CD4-positive, alpha-beta memory T cell (primary cell): ENCODE results near the gene DUSP19. TPM values are rescaled to one million over a fixed set of nuclear protein-coding genes. Genes with fewer than 3 reads are reported as not detected.

Experiments used
- CTCF ChIA-PET: fragments of 350-600 bp; sonication (Branson Sonifier 250); formaldehyde crosslinking; loops from one replicate; lab custom pipeline; 2021; ENCODE audit warnings: inconsistent platforms; ENCODE audit not compliant: partially characterized antibody; lab: Charles Lee
- POLR2A ChIA-PET: fragments of 350-600 bp; sonication (Branson Sonifier 250); formaldehyde crosslinking; loops from one replicate; lab custom pipeline; 2021; ENCODE audit not compliant: partially characterized antibody; lab: Charles Lee
- DNase-seq, 5 donors: peaks; one replicate each; pipeline versions ENCODE4 v3.0.0 to v3.0.0-alpha.2; 2020 to 2022; ENCODE audit warnings: mixed read lengths in 1 of 5
- H3K27ac ChIP-seq: one replicate; pipeline ENCODE4 v1.7.0; 2013; ENCODE audit warnings: low read depth, low read length
- H3K27me3 ChIP-seq: 2 replicates; pipeline ENCODE4 v1.7.0; 2013; ENCODE audit warnings: mild to moderate bottlenecking, low read length, moderate library complexity; ENCODE audit not compliant: insufficient read depth
- H3K36me3 ChIP-seq: 2 replicates; pipeline ENCODE4 v1.7.0; 2013; ENCODE audit warnings: mild to moderate bottlenecking, low read length, moderate library complexity; ENCODE audit not compliant: insufficient read depth
- H3K4me1 ChIP-seq: 2 replicates; pipeline ENCODE4 v1.7.0; 2013; ENCODE audit warnings: mild to moderate bottlenecking, low read length, moderate library complexity; ENCODE audit not compliant: insufficient read depth
- H3K4me3 ChIP-seq, 2 donors: one replicate each; pipeline ENCODE4 v1.7.0; 2013; ENCODE audit warnings: low read length in 2 of 2, mild to moderate bottlenecking in 1 of 2
- H3K9me3 ChIP-seq, 2 donors: one replicate each; pipeline ENCODE4 v1.7.0; 2013; ENCODE audit warnings: low read length in 2 of 2, control low read depth in 1 of 2; ENCODE audit not compliant: control insufficient read depth in 1 of 2
- H3K27ac Mint-ChIP-seq, 7 donors: one replicate each; pipeline ENCODE4 v1.8.0; 2020 to 2021; ENCODE audit warnings: mixed read lengths in 7 of 7, mild to moderate bottlenecking in 6 of 7, inconsistent platforms in 3 of 7, moderate library complexity in 3 of 7
- H3K27me3 Mint-ChIP-seq, 2 donors: one replicate each; pipeline ENCODE4 v1.8.0; 2020 to 2021; ENCODE audit warnings: mixed read lengths in 2 of 2
- H3K36me3 Mint-ChIP-seq, 2 donors: one replicate each; pipeline ENCODE4 v1.8.0; 2020 to 2021; ENCODE audit warnings: mixed read lengths in 2 of 2, inconsistent platforms in 1 of 2, mild to moderate bottlenecking in 1 of 2
- H3K4me1 Mint-ChIP-seq, 4 donors: one replicate each; pipeline ENCODE4 v1.8.0; 2020 to 2021; ENCODE audit warnings: mixed read lengths in 4 of 4, mild to moderate bottlenecking in 1 of 4
- H3K4me3 Mint-ChIP-seq, 8 donors: one replicate each; pipeline ENCODE4 v1.8.0; 2020 to 2021; ENCODE audit warnings: mixed read lengths in 8 of 8, mild to moderate bottlenecking in 7 of 8, moderate library complexity in 6 of 8, inconsistent platforms in 3 of 8
- H3K9me3 Mint-ChIP-seq, 8 donors: one replicate each; pipeline ENCODE4 v1.8.0; 2020 to 2021; ENCODE audit warnings: mixed read lengths in 8 of 8, mild to moderate bottlenecking in 5 of 8, inconsistent platforms in 3 of 8, moderate library complexity in 1 of 8
- intact Hi-C: fragments of 100-400 bp; cut with micrococcal nuclease; formaldehyde crosslinking; loops from one replicate; pipeline ENCODE4 v1.15.1; 2023
- polyA plus RNA-seq, 2 donors: library from polyadenylated mRNA; unstranded; fragments of 300-500 nt; fragmentation: Illumina TruSeq; gene quantifications; one replicate each; pipeline ENCODE4 v1.2.3, GENCODE V29; 2021
- total RNA-seq, 2 experiments: library from RNA; stranded (reverse); gene quantifications; one replicate each; pipeline ENCODE4 v1.2.3, GENCODE V29; 2021

DUSP19 gene
- total and polyA plus RNA-seq, 4 experiments from 2014 or later, result 0.49 to 3.7 (median 2.4) TPM

- POLR2A ChIA-PET, result no interaction called here
Measured at GRCh38 chr2:183112577-183112976, 34.0 kb downstream of the DUSP19 start.

DNA sequence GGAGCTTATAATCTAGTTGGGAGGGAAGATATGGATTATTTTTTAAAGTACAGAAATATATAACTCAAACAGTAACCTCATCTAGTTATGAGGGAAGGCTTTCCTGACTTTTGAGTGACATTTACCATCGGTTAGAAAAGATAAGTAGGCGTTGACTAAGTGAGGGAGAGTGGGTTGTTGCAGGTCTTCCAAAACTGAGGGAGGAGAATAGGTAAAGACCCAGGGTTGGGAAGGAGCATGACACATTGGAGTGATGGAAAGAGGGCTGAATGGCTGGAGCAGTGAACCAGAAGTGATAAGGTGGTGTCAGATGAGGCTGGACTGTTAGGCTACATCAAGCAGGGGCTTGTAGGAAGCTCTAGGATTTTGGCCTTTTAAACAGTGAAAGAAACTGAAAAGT is 35.1 kb downstream of the DUSP19 start:
- no peak overlapping the region for H3K4me3 Mint-ChIP-seq
- DNase-seq, result no peak
- CTCF ChIA-PET, result no interaction called here
- no peaks in the 10 kb centered on the region for H3K9me3 ChIP-seq
- H3K9me3 Mint-ChIP-seq, result no peaks in the 10 kb centered on the region
- H3K27ac Mint-ChIP-seq, result no peak overlapping the region
- no peaks in the 10 kb centered on the region for H3K36me3 ChIP-seq
- H3K4me3 ChIP-seq, result no peak overlapping the region
- peaks cover 9 to 10% of the 10 kb centered on the region in 2 donors for H3K27me3 Mint-ChIP-seq
- H3K36me3 Mint-ChIP-seq, result no peaks in the 10 kb centered on the region
- intact Hi-C loops, result no loop called here
- H3K4me1 ChIP-seq, result no peaks in the 10 kb centered on the region
- POLR2A ChIA-PET, result no interaction called here
- no peaks in the 10 kb centered on the region for H3K27me3 ChIP-seq
- no peak overlapping the region for H3K27ac ChIP-seq
- H3K4me1 Mint-ChIP-seq, result no peaks in the 10 kb centered on the region

More at GRCh38 chr2:183112577-183112976, 34.0 kb downstream of the DUSP19 start:
- intact Hi-C loops, result no loop called here
- Mint-ChIP-seq H3K4me3 (no peak overlapping the region), H3K27ac (no peak overlapping the region), H3K4me1 (no peaks in the 10 kb centered on the region), H3K27me3 (peaks cover 4 to 7% of the 10 kb centered on the region in 2 donors), H3K9me3 (no peaks in the 10 kb centered on the region), H3K36me3 (no peaks in the 10 kb centered on the region)
- H3K27ac ChIP-seq, result no peak overlapping the region
- no peaks in the 10 kb centered on the region for H3K36me3 ChIP-seq
- no peaks in the 10 kb centered on the region for H3K9me3 ChIP-seq
- H3K4me1 ChIP-seq, result no peaks in the 10 kb centered on the region
- no peak for DNase-seq
- CTCF ChIA-PET, result no interaction called here
- no peaks in the 10 kb centered on the region for H3K27me3 ChIP-seq
- H3K4me3 ChIP-seq, result no peak overlapping the region

GRCh38 chr2:183117226-183117625 is 38.7 kb downstream of the DUSP19 start:
- peaks cover 10 to 16% of the 10 kb centered on the region in 2 donors for H3K27me3 Mint-ChIP-seq
- intact Hi-C loops, result no loop called here
- H3K27ac Mint-ChIP-seq, result no peak overlapping the region
- no peaks in the 10 kb centered on the region for H3K9me3 ChIP-seq
- no peaks in the 10 kb centered on the region for H3K4me1 Mint-ChIP-seq
- H3K36me3 ChIP-seq, result no peaks in the 10 kb centered on the region
- ChIA-PET CTCF (no interaction called here), POLR2A (no interaction called here)
- no peaks in the 10 kb centered on the region for H3K36me3 Mint-ChIP-seq
- H3K9me3 Mint-ChIP-seq, result peaks cover 0 to 2% (median 0%) of the 10 kb centered on the region in 8 donors
- DNase-seq, result no peak
- H3K4me3 ChIP-seq, result no peak overlapping the region
- H3K4me3 Mint-ChIP-seq, result no peak overlapping the region
- no peaks in the 10 kb centered on the region for H3K27me3 ChIP-seq
- no peak overlapping the region for H3K27ac ChIP-seq
- H3K4me1 ChIP-seq, result no peaks in the 10 kb centered on the region

DNA sequence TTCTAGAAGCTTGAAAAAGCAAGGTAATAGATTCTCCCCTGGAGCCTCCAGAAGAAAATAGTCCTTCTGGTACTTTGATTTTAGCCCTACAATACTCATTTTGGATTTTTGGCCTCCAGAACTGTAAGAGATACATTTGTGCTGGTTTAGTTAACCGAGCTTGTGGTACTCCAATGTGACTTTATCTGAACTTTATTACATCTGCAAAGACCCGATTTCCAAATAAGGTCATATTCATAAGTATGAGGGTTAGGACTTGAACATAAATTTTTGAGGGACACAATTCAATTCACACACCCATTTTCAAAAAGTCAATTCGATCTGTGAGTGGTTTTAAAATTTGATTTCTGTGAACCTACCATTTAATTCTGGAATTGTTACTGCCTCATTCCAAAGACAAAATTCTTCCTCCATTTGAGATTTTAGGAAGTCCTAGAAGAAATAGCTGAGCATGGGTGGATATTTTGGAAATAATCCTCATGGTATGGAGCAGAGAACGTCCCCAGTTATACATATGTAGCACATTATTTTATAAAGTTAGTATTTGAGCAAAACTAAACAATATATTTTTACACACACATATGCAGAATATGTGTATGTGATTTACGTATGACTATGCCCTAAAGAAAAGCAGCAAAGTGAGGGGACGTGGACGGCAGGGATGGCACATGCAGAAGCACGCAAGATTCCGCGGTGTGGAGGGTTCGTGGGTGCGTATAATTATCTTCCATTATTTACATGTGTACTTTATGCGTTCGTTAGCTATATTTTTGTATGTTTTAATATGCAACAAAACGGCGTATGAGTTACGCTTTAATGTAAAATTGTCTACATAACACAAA is 44.8 kb downstream of the DUSP19 start:
- Histone ChIP-seq H3K36me3 (no peaks in the 10 kb centered on the region), H3K27me3 (no peaks in the 10 kb centered on the region), H3K27ac (peak overlapping the region; percentile 73), H3K4me1 (peaks cover 24% of the 10 kb centered on the region), H3K4me3 (peak overlapping the region; percentile 85 to 94), H3K9me3 (no peaks in the 10 kb centered on the region)
- peak in 2 of 5 donors; percentile 0 to 5 for DNase-seq
- CTCF ChIA-PET, result interaction anchor here (1.1 kb wide), 1 partner anchor 30 kb away, joined by 5 read pairs; no protein-coding TSS in a partner anchor
- POLR2A ChIA-PET, result interaction anchor here (0.6 to 2.3 kb wide), 3 partner anchors 17 to 86 kb away, joined by 3 to 11 read pairs (median 6); partner anchors contain the start of genes DUSP19 and NCKAP1
- H3K9me3 Mint-ChIP-seq, result peaks cover 0 to 2% (median 0%) of the 10 kb centered on the region in 8 donors
- H3K4me3 Mint-ChIP-seq, result peak overlapping the region; percentile 93 to 98 (median 96)
- peak overlapping the region; percentile 97 to 98 (median 98) for H3K27ac Mint-ChIP-seq
- intact Hi-C loops, result no loop called here
- peaks cover 18 to 36% (median 28%) of the 10 kb centered on the region in 4 donors for H3K4me1 Mint-ChIP-seq
- peaks cover 8 to 10% of the 10 kb centered on the region in 2 donors for H3K27me3 Mint-ChIP-seq
- peaks cover 0 to 9% of the 10 kb centered on the region in 2 donors for H3K36me3 Mint-ChIP-seq

GRCh38 chr2:183123959-183124221 is 45.3 kb downstream of the DUSP19 start:
- Histone ChIP-seq H3K27me3 (no peaks in the 10 kb centered on the region), H3K9me3 (no peaks in the 10 kb centered on the region), H3K27ac (peak overlapping the region; percentile 73), H3K4me1 (peaks cover 24% of the 10 kb centered on the region), H3K36me3 (peaks cover 4% of the 10 kb centered on the region), H3K4me3 (peak overlapping the region; percentile 85 to 94)
- intact Hi-C loops, result loop anchor here (1.0 kb wide), 3 partner anchors 46 to 408 kb away; partner anchors contain the start of genes DNAJC10, DUSP19 and NCKAP1
- ChIA-PET CTCF (no interaction called here), POLR2A (interaction anchor here (1.7 to 2.3 kb wide), 2 partner anchors 45 to 86 kb away, joined by 6 to 11 read pairs; partner anchors contain the start of genes DUSP19 and NCKAP1)
- Mint-ChIP-seq H3K4me3 (peak overlapping the region; percentile 93 to 98 (median 96)), H3K9me3 (peaks cover 0 to 2% (median 0%) of the 10 kb centered on the region in 8 donors), H3K27me3 (peaks cover 6 to 8% of the 10 kb centered on the region in 2 donors), H3K4me1 (peaks cover 18 to 36% (median 30%) of the 10 kb centered on the region in 4 donors), H3K27ac (peak overlapping the region; percentile 97 to 98 (median 98)), H3K36me3 (peaks cover 2 to 12% of the 10 kb centered on the region in 2 donors)
- DNase-seq, result no peak

DNA sequence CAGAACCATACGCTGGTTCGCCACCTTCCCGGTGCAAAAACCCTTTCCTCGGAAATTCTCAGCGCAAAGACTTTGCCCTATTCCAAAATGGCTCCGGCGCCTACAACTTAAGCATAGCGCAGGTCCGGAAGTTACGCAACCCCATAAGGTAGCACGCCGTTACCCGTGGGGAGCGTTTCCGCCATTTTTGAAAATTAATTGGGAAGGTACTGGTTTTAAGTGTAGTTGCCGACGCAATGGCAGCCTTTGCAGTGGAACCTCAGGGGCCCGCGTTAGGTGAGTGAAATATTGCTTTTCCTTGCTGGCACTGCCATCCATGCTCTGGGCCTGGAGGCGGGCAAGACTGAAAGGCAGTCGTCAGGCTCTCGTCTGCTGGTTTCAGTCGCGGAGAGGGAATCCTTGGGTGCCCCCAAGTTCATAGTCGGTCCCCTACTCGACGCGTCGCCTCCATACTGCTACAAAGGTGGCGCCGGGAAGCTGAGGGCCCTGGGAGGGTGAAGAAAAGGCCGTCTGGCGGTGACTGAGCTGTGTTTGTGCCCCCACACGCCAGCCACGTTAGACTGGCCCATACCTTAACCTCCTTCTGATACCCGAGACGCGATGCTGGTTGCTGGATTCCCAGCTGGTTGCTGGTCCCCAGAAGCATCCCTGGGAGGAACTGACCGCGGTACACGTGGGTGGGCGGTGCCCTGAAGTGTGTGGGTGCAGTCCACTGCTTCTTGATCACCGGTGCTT is 45.8 kb downstream of the DUSP19 start, which contains the start of gene NUP35:
NUP35 (plus strand) TSS at position 222 of the 735 bp plus-strand sequence; CDS start at position 237, 15 bp downstream.
- ChIA-PET POLR2A (interaction anchor here (0.9 to 2.3 kb wide), 4 partner anchors 45 to 87 kb away, joined by 3 to 11 read pairs (median 6); partner anchors contain the start of genes DUSP19 and NCKAP1), CTCF (interaction anchor here (0.9 to 1.3 kb wide), 3 partner anchors 46 to 87 kb away, joined by 3 to 4 read pairs (median 3); partner anchors contain the start of gene DUSP19)
- Mint-ChIP-seq H3K4me3 (peak within 1 kb of the TSS; percentile 93 to 98 (median 96)), H3K27me3 (peaks cover 6% of the 10 kb centered on the region in 2 donors), H3K4me1 (peaks cover 18 to 36% (median 31%) of the 10 kb centered on the region in 4 donors), H3K27ac (peak within 1 kb of the TSS; percentile 97 to 98 (median 98)), H3K36me3 (peaks cover 6 to 16% of the 10 kb centered on the region in 2 donors), H3K9me3 (peaks cover 0 to under 1% (median 0%) of the 10 kb centered on the region in 8 donors)
- H3K4me3 ChIP-seq, result peak within 1 kb of the TSS; percentile 85 to 94
- H3K4me1 ChIP-seq, result peaks cover 24% of the 10 kb centered on the region
- intact Hi-C loops, result loop anchor here (1.0 kb wide), 3 partner anchors 46 to 408 kb away; partner anchors contain the start of genes DNAJC10, DUSP19 and NCKAP1
- H3K36me3 ChIP-seq, result peaks cover 5% of the 10 kb centered on the region
- DNase-seq, result peak; percentile 85 to 87 (median 87)
- peak within 1 kb of the TSS; percentile 73 for H3K27ac ChIP-seq
- H3K27me3 ChIP-seq, result no peaks in the 10 kb centered on the region
- H3K9me3 ChIP-seq, result no peaks in the 10 kb centered on the region
